ENCODE measurements around the gene KCNF1.

DNA sequence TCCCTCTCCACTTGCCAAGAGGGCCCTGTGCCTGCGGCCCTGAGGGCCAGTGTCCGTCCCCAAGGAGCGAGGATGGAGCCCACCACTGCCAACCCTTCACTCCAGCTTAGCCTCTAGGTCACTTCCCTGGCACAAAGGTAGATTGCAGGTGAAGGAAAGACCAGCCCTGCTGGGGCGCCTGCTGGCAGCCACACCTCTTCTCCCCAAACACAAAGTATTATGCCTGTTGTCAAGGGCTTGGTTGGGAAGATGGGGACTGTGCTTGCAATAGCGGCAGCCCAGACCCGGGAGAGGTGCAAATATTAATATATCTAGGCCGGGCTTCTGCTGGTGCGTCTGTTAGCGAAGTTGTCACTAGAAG is 7.7 kb downstream of the KCNF1 start:
- TF ChIP-seq TEAD4 (IDR thresholded peaks at IDR 0.05; ENCODE audit: low read depth, low read length) = no peak
- no peak for TF ChIP-seq TAF1 (IDR thresholded peaks at IDR 0.05; ENCODE audit: low read depth, low read length)
- no peak for TF ChIP-seq POLR2A (IDR thresholded peaks at IDR 0.05; ENCODE audit: control extremely low read depth in 1 of 2, low read depth in 2 of 2, low read length in 2 of 2)
- TF ChIP-seq YY1 (IDR thresholded peaks at IDR 0.05; ENCODE audit: low read depth, low read length) = no peak
- TF ChIP-seq, protein P1, sequence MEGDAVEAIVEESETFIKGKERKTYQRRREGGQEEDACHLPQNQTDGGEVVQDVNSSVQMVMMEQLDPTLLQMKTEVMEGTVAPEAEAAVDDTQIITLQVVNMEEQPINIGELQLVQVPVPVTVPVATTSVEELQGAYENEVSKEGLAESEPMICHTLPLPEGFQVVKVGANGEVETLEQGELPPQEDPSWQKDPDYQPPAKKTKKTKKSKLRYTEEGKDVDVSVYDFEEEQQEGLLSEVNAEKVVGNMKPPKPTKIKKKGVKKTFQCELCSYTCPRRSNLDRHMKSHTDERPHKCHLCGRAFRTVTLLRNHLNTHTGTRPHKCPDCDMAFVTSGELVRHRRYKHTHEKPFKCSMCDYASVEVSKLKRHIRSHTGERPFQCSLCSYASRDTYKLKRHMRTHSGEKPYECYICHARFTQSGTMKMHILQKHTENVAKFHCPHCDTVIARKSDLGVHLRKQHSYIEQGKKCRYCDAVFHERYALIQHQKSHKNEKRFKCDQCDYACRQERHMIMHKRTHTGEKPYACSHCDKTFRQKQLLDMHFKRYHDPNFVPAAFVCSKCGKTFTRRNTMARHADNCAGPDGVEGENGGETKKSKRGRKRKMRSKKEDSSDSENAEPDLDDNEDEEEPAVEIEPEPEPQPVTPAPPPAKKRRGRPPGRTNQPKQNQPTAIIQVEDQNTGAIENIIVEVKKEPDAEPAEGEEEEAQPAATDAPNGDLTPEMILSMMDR (IDR thresholded peaks at IDR 0.05; ENCODE audit: control extremely low read depth in 1 of 3, insufficient read depth in 1 of 3, low read depth in 1 of 3, low read length in 3 of 3) = no peak
- no peak for TF ChIP-seq CHD2 (IDR thresholded peaks at IDR 0.05; ENCODE audit: low read length)
- no peak for TF ChIP-seq CEBPB (IDR thresholded peaks at IDR 0.05; ENCODE audit: low read depth, low read length)
- TF ChIP-seq NANOG (IDR thresholded peaks at IDR 0.05; ENCODE audit: insufficient read depth, low read depth, low read length, poor library complexity, severe bottlenecking) = no peak
- no peak for TF ChIP-seq EP300 (IDR thresholded peaks at IDR 0.05; ENCODE audit: borderline replicate concordance in 1 of 2, low read depth in 2 of 2, low read length in 2 of 2)
- no peak for TF ChIP-seq BRCA1 (IDR thresholded peaks at IDR 0.05; ENCODE audit: low read depth, low read length)
- TF ChIP-seq, protein P2, sequence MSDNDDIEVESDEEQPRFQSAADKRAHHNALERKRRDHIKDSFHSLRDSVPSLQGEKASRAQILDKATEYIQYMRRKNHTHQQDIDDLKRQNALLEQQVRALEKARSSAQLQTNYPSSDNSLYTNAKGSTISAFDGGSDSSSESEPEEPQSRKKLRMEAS (IDR thresholded peaks at IDR 0.05) = no peak
- no peak for TF ChIP-seq ZNF274 (IDR thresholded peaks at IDR 0.05; ENCODE audit: borderline replicate concordance, extremely low read depth, low read length)
- TF ChIP-seq NRF1 (IDR thresholded peaks at IDR 0.05; ENCODE audit: low read depth, low read length) = no peak
- TF ChIP-seq POLR2AphosphoS5 (IDR thresholded peaks at IDR 0.05; ENCODE audit: low read depth, low read length) = no peak
